Gastroesophageal sphincter (tissue), 4 donors: ENCODE data around the gene VIPR1. TPM values are rescaled to one million over a fixed set of nuclear protein-coding genes. Genes with fewer than 3 reads are reported as not detected.

Experiments used
- ATAC-seq: fragments of 150-250 bp; one replicate; pipeline ENCODE4 v1.9.1; 2016; ENCODE audit warnings: mild to moderate bottlenecking, moderate library complexity
- H3K27ac ChIP-seq, 4 donors: fragments of 200-600 bp; sonication (generic) in 3 of 4; 1 replicate in 3 of 4; 2 replicates in 1 of 4; pipeline ENCODE4 v1.5.1; 2016 to 2019
- H3K27me3 ChIP-seq: fragments of 200-600 bp; sonication (generic); one replicate; pipeline ENCODE4 v1.5.1; 2019
- H3K36me3 ChIP-seq, 2 donors: fragments of 200-600 bp; sonication (generic); one replicate each; pipeline ENCODE4 v1.5.1; 2019; ENCODE audit warnings: control low read depth in 1 of 2
- H3K4me1 ChIP-seq, 3 donors: fragments of 200-600 bp; sonication (generic); 1 replicate in 2 of 3; 2 replicates in 1 of 3; pipeline ENCODE4 v1.5.1; 2016 to 2019; ENCODE audit warnings: control low read depth in 2 of 3
- H3K4me3 ChIP-seq, 2 donors: fragments of 200-600 bp; sonication (generic); one replicate each; pipeline ENCODE4 v1.5.1; 2019; ENCODE audit warnings: mild to moderate bottlenecking in 1 of 2, moderate library complexity in 1 of 2
- H3K9me3 ChIP-seq, 3 donors: fragments of 200-600 bp; sonication (generic); one replicate each; pipeline ENCODE4 v1.5.1; 2017 to 2019; ENCODE audit warnings: control low read depth in 2 of 3
- EP300 ChIP-seq: sonication (generic); formaldehyde crosslinking; IDR thresholded peaks from one replicate; pipeline ENCODE4 v1.6.1; 2017; ENCODE audit warnings: antibody characterized with exemption, mild to moderate bottlenecking
- POLR2A ChIP-seq, 2 donors: fragments of 450-650 bp; IDR thresholded peaks; one replicate each; pipeline ENCODE4 v1.6.1; 2017; ENCODE audit warnings: antibody characterized with exemption in 2 of 2, mild to moderate bottlenecking in 2 of 2, moderate library complexity in 1 of 2
- POLR2AphosphoS5 ChIP-seq: sonication (generic); formaldehyde crosslinking; IDR thresholded peaks from one replicate; pipeline ENCODE4 v1.6.1; 2017; ENCODE audit warnings: antibody characterized with exemption
- WGBS, 2 donors: methylation state at CpG; one replicate each; pipeline ENCODE4 v1.1.5; 2018; ENCODE audit warnings: low coverage in 1 of 2; 5-methylcytosine and 5-hydroxymethylcytosine counted together
- total RNA-seq, 4 donors: library from RNA; depleted of rRNA; stranded (reverse); fragments of >200 nt; gene quantifications; one replicate each; pipeline ENCODE4 v1.1.0, GENCODE V29; 2016
- TF ChIP-seq, protein P1 (sequence below), 4 experiments: fragments of 200-600 bp in 2 of 4; fragments of 450-650 bp in 2 of 4; sonication (generic) in 1 of 4; IDR thresholded peaks; one replicate each; pipeline ENCODE4 v1.5.1; 2017 to 2019; ENCODE audit warnings: antibody characterized with exemption in 4 of 4, mild to moderate bottlenecking in 2 of 4, moderate library complexity in 2 of 4

The VIPR1 gene
- total RNA-seq, 4 donors from 2014 or later: 3.8 to 9.5 (median 5.9) TPM

DNA sequence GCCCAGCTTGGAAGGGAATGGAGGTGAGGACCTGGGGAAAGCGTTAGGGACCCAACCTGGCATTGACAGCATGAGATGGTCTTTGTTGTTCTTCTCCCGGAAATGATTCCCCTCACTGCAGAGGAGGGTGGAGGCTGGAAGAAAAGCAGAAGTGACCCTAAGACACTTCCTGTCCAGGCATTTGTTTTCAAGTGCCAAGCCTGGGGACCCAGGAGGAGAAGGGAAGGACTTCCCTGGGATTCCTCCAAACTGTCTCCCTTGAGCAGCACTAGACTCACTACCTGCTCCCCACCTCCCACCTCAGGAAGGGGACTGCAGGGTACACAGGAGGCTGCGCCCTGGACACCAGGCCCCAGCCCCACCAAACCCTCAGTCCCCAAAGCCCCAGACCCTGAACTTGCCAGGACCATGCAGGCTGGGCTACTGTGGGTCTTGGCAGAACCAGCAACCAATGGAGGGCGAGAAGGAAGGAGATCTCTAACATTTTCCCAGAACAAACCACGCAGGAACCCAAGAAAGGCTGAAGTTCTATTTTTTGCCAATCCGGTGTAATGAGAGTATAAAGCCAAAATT, 9.8 kb upstream of the VIPR1 start:
- TF ChIP-seq EP300: no peak
- no peak for TF ChIP-seq POLR2A (IDR thresholded peaks at IDR 0.05)
- TF ChIP-seq POLR2AphosphoS5: no peak
- TF ChIP-seq, protein P1, sequence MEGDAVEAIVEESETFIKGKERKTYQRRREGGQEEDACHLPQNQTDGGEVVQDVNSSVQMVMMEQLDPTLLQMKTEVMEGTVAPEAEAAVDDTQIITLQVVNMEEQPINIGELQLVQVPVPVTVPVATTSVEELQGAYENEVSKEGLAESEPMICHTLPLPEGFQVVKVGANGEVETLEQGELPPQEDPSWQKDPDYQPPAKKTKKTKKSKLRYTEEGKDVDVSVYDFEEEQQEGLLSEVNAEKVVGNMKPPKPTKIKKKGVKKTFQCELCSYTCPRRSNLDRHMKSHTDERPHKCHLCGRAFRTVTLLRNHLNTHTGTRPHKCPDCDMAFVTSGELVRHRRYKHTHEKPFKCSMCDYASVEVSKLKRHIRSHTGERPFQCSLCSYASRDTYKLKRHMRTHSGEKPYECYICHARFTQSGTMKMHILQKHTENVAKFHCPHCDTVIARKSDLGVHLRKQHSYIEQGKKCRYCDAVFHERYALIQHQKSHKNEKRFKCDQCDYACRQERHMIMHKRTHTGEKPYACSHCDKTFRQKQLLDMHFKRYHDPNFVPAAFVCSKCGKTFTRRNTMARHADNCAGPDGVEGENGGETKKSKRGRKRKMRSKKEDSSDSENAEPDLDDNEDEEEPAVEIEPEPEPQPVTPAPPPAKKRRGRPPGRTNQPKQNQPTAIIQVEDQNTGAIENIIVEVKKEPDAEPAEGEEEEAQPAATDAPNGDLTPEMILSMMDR (IDR thresholded peaks at IDR 0.05): no peak
- Histone ChIP-seq H3K4me1 (peaks cover 0 to 11% (median 0%) of the 10 kb centered on the region in 3 donors), H3K27ac (no peak overlapping the region), H3K4me3 (no peak overlapping the region), H3K36me3 (no peaks in the 10 kb centered on the region), H3K27me3 (peaks cover 5% of the 10 kb centered on the region), H3K9me3 (no peaks in the 10 kb centered on the region)
- 89% methylated on average over 3 of the region's 6 CpGs; no CpG with 5 or more reads in 1 of the 2 donors for WGBS, 2 donors
- ATAC-seq: no peak

DNA sequence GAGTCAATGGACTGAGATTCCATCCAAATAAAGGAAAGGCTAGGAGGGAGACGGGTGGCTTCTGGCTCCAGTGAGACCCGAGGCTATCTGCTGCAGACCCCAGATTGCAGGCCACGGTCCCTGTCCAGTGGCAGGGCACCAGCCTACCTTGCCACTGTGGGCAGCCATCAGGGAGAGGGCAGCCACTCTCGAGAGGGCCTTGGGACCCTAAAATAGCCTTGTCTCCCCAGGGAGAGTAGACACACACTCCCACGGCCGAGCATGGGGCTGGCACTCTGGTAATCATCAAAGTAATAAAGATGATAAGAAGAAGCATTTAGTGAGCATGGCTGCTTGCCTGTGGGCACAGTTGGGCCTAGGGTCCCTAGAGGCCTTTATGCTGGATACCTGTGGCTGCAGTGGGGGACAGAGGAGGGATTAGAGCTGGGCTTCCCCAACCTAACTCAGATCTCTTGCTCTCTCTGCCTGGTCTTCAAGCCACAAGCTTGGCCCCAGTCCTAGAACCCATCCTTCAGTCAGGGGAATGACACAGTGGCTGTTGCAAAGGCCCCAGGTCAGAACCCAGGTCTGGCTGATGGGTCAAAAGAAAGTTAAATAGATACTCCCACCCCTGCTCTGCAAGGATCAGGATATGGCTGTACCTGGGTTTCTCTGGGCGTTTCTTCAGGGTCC, 9.2 kb upstream of the VIPR1 start:
- TF ChIP-seq EP300: no peak
- TF ChIP-seq POLR2A (IDR thresholded peaks at IDR 0.05): no peak
- no peak for TF ChIP-seq POLR2AphosphoS5
- TF ChIP-seq, protein P1 (IDR thresholded peaks at IDR 0.05): no peak
- Histone ChIP-seq H3K4me3 (no peak overlapping the region), H3K4me1 (peaks cover 0 to 11% (median 0%) of the 10 kb centered on the region in 3 donors), H3K36me3 (no peaks in the 10 kb centered on the region), H3K27ac (no peak overlapping the region), H3K9me3 (no peaks in the 10 kb centered on the region), H3K27me3 (peaks cover 11% of the 10 kb centered on the region)
- no peak for ATAC-seq
- WGBS, 2 donors: 93 to 100% methylated on average over 2 of the region's 7 CpGs

DNA sequence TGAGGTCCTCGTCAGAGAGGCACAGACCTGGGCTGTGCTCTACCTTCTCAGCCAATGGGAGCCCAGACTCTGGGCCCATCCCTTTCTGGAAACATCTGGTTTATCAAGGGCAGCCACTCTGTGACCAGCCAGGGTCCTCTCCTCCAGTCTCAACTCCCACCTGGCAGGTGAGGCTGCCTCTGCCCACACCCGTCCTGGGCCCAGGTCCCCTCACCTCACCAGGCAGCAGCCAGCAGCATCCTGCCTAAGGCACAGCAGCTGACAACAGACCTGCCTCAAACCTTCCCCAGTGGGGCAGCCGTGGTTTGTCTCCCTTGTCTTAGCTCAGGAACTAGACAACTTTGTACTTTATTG, 8.7 kb upstream of the VIPR1 start:
- TF ChIP-seq POLR2A (IDR thresholded peaks at IDR 0.05) (no peak), POLR2AphosphoS5 (no peak), EP300 (no peak)
- TF ChIP-seq, protein P1 (IDR thresholded peaks at IDR 0.05): no peak
- Histone ChIP-seq H3K36me3 (no peaks in the 10 kb centered on the region), H3K4me3 (no peak overlapping the region), H3K27me3 (peaks cover 17% of the 10 kb centered on the region), H3K4me1 (peaks cover 0 to 11% (median 0%) of the 10 kb centered on the region in 3 donors), H3K27ac (no peak overlapping the region), H3K9me3 (no peaks in the 10 kb centered on the region)
- no peak for ATAC-seq
- 67 to 88% methylated on average over 1 to 3 of the region's 3 CpGs for WGBS, 2 donors

DNA sequence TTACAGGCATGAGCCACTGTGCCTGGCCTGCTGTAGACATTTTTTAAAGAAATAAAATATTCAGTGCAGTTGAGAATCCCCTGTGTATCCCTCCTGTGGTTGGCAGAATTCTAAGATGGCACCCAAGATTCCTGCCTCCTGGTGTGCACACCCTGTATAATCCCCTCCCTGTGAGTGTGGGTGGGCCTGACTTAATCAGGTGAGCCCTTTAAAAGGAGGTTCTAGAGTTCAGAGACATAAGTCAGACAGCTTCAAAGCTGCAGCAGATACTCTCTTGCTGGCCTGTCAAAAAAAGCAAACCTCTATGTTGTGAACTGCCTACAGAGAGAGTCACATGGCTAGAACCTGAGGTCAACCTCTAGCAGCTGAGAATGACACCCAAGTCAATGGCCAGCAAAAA, 7.0 kb upstream of the VIPR1 start:
- Histone ChIP-seq H3K27me3 (peaks cover 33% of the 10 kb centered on the region), H3K9me3 (no peaks in the 10 kb centered on the region), H3K4me1 (peaks cover 0 to 3% (median 0%) of the 10 kb centered on the region in 3 donors), H3K4me3 (no peak overlapping the region), H3K27ac (no peak overlapping the region), H3K36me3 (no peaks in the 10 kb centered on the region)
- TF ChIP-seq POLR2AphosphoS5: no peak
- TF ChIP-seq, protein P1 (IDR thresholded peaks at IDR 0.05): no peak
- TF ChIP-seq EP300: no peak
- TF ChIP-seq POLR2A (IDR thresholded peaks at IDR 0.05): no peak
- ATAC-seq: no peak
